HG03060 (cell line): Measurements from ENCODE around the gene MLLT1.

Experiments used
- ATAC-seq: cut with Tn5 transposase; IDR thresholded peaks from one replicate; pipeline ENCODE4 v1.9.1; 2021; ENCODE audit warnings: low read depth, moderate number of reproducible peaks; ENCODE audit not compliant: unreplicated experiment

Gene MLLT1

DNA sequence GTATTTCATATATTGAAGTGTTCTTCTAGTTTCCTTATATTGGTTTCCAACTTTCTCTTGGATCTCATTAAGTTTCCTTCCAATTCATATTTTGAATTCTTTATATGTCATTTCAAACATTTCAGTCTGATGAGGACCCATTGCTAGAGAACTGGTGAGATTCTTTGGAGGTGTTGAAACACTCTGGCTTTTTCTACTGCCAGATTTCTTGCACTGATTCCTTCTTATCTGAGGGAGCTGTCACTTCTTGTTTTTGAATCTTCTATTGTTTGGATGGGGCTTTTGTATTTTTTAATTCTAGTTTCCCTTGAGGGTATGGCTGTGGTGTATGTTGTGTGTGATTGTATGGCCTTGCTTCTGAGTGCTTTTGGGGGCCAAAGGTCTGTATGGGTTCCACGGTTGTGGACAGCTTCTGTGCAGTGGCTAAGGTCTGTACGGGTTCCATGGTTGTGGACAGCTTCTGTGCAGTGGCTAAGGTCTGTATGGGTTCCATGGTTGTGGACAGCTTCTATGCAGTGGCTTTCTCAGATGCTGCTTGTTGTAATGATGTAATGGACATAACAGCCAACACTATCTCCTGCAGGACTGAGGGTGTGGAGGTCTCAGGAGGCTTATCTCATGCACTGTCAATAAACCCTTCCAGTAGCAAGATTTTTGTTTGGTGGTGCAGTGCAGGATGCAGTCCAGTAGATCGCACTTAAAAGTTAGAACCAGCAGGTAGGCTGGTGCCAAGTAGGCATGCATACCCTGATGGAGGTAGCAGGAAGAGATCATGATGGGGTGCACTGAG lies 107.5 kb downstream of the MLLT1 start:
- ATAC-seq: no peak

DNA sequence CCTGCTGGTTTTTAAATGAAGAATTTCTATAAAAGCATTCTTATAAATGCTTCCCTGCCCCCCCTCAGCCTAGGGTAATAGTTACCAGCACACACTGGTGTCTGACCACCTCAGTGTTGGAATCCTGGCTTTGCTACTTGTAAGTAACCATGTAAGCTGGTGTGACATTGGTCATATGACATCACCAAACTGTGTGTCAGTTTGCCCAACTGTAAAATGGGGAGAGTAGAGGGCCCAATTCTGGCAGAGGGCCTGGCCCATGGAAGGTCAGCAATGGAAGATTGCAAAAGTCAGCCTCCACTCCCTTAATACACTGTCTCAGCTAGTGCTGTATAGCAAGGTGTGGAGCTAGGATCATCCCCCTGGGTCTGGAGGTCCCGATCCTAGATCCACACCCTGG lies 112.7 kb downstream of the MLLT1 start:
- ATAC-seq: no peak

DNA sequence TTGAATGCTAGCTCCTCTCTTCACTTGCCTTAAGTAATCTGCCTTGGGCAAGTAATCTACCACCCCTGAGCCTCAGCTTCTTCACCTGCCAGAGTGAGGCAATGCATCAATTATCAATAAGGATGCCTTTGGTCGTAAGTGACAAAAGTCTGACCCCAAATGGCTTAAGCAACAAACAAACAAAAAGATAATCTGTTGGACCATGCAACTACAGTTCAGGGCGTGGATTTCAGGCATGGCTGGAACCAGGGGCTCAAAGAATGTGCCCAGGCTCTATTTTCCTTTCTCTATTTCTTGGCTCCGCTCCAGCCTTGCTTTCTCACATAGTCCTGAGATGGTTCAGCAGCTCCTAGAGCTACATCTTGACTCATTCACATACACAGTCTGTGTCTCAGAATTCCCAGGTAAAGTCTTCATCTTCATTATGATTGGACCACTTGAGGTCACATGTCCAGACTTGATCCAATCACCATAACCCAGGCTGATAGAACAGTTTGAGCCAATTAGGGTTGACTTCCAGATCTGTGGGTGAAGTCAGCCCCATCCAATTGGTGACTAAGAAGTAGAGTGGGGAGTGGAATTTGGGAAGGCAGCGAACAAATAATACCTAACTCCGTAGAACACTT lies 114.8 kb downstream of the MLLT1 start:
- ATAC-seq: no peak

DNA sequence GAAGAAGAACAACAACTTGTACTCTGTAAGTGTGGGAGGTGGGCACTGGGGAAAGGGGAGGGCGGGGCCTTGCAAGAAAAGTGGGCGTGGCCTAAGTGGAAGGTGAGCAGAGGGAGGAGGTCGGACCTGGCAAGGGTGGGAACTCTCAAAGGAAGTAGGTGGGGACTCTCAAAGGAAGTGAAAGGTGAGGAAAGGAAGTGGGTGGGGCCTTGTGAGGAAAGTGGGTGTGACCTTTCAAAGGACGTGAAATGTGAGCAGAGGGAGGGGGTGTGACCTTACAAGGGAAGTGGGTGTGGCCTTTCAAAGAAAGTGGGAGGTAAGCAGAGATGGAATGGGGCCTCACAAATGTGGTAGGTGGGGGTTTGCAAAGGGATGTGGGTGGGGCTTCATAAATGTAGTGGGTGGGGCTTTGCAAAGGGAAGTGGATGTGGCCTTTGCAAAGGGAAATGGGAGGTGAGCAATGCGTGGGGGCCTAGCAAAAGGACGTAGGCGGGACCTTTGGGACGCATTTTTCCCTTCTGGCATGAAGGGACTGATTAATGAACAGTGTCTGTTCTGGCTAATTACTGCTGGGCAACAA lies 118.4 kb downstream of the MLLT1 start:
- ATAC-seq: no peak
